OCI-LY3 (cell line): ENCODE measurements around the gene SRC.

Source experiments
- CTCF ChIP-seq: fragments of 200-600, 300-600 bp; sonication (generic); IDR thresholded peaks from 2 replicates; pipeline ENCODE4 v1.5.1; 2014; ENCODE audit warnings: antibody characterized with exemption, low read length, low read depth
- EZH2phosphoT487 ChIP-seq: fragments of 200-600 bp; shearing (Covaris generic); IDR thresholded peaks from 2 replicates; pipeline ENCODE4 v1.6.1; 2018; ENCODE audit warnings: antibody characterized with exemption, mixed run types, low read depth

GRCh38 chr20:37417617-37418467 lies 71.9 kb downstream of the SRC start:
- peak; percentile 35 for TF ChIP-seq CTCF
- TF ChIP-seq EZH2phosphoT487: no peak
